ENCODE measurements around the gene SMC6. TPM values are rescaled to one million over a fixed set of nuclear protein-coding genes. Genes with fewer than 3 reads are reported as not detected.

SMC6 gene
- total RNA-seq, 4 donors from 2014 or later = 14.1 to 30.8 (median 24.6) TPM

GRCh38 chr2:17763641-17764333 lies 10.2 kb upstream of the SMC6 start:
- DNase-seq (ENCODE audit: low spot score in 2 of 2) = no peak
- no peaks in the 10 kb centered on the region for H3K4me1 ChIP-seq
- H3K4me3 ChIP-seq = no peak overlapping the region
- no peaks in the 10 kb centered on the region for H3K9me3 ChIP-seq
- H3K27ac ChIP-seq = no peak overlapping the region
- no peak for TF ChIP-seq EP300 (IDR thresholded peaks at IDR 0.05)
- TF ChIP-seq CTCF (IDR thresholded peaks at IDR 0.05) = no peak
- no peak for TF ChIP-seq POLR2A (IDR thresholded peaks at IDR 0.05)
- H3K27me3 ChIP-seq = no peaks in the 10 kb centered on the region
- H3K36me3 ChIP-seq = no peaks in the 10 kb centered on the region
- WGBS, 2 donors = 60 to 67% methylated on average over 10 of the region's 10 CpGs

DNA sequence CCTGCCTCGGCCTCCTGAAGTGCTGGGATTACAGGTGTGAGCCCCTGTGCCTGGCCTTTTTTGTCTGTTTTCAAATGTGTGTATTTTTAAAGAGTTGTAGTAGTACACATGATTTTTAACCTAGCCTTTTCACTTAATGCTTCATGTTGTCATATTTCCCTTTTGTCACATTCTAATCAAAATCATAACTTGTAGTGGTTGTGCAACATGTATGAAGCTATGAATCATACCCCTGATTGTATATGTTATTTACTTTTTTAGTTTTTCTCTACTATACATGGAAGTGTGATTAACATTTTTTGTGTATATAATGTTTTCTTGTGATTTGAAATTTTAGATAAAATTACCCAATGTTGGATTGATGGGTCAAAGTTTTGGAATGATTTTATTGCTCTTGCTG lies 8.8 kb upstream of the SMC6 start:
- WGBS, 2 donors = 100% methylated on average over 1 of the region's 1 CpG
- H3K36me3 ChIP-seq = no peaks in the 10 kb centered on the region
- no peaks in the 10 kb centered on the region for H3K27me3 ChIP-seq
- TF ChIP-seq POLR2A (IDR thresholded peaks at IDR 0.05) = no peak
- H3K27ac ChIP-seq = no peak overlapping the region
- no peak overlapping the region for H3K4me3 ChIP-seq
- H3K4me1 ChIP-seq = no peaks in the 10 kb centered on the region
- H3K9me3 ChIP-seq = no peaks in the 10 kb centered on the region
- DNase-seq (ENCODE audit: low spot score in 2 of 2) = no peak

DNA sequence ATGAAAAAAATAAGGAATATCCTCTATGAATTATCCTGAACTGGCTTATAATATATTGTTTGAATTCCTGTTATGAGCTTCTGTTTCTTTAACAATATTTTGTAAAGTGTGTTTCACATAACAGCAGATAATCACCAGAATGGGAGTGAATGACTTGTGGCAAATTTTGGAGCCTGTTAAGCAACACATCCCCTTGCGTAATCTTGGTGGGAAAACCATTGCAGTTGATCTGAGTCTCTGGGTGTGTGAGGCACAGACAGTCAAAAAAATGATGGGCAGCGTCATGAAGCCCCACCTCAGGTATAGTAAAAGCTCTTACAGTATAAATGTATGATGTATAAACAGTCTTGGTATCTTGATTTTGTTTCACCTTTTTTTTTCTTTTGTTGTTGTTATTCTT lies 6.2 kb upstream of the SMC6 start:
- no peak overlapping the region for H3K27ac ChIP-seq
- H3K4me1 ChIP-seq = peaks cover 0 to under 1% (median 0%) of the 10 kb centered on the region in 4 donors
- 92 to 96% methylated on average over 2 of the region's 2 CpGs for WGBS, 2 donors
- no peak overlapping the region for H3K4me3 ChIP-seq
- H3K9me3 ChIP-seq = no peaks in the 10 kb centered on the region
- H3K27me3 ChIP-seq = no peaks in the 10 kb centered on the region
- H3K36me3 ChIP-seq = no peaks in the 10 kb centered on the region
- DNase-seq (ENCODE audit: low spot score in 2 of 2) = no peak
- TF ChIP-seq EP300 (IDR thresholded peaks at IDR 0.05) = no peak
- no peak for TF ChIP-seq CTCF (IDR thresholded peaks at IDR 0.05)
- TF ChIP-seq POLR2A (IDR thresholded peaks at IDR 0.05) = no peak

GRCh38 chr2:17758118-17758517 lies 4.5 kb upstream of the SMC6 start:
- Histone ChIP-seq H3K36me3 (no peaks in the 10 kb centered on the region), H3K4me1 (peaks cover 0 to 8% (median 6%) of the 10 kb centered on the region in 4 donors), H3K27ac (no peak overlapping the region), H3K27me3 (no peaks in the 10 kb centered on the region), H3K4me3 (no peak overlapping the region), H3K9me3 (no peaks in the 10 kb centered on the region)
- 75 to 77% methylated on average over 3 of the region's 3 CpGs for WGBS, 2 donors
- TF ChIP-seq CTCF (IDR thresholded peaks at IDR 0.05) (no peak), EP300 (IDR thresholded peaks at IDR 0.05) (no peak), POLR2A (IDR thresholded peaks at IDR 0.05) (no peak)
- no peak for DNase-seq (ENCODE audit: low spot score in 2 of 2)

- Histone ChIP-seq H3K4me1 (peaks cover 2 to 15% (median 7%) of the 10 kb centered on the region in 4 donors), H3K9me3 (no peaks in the 10 kb centered on the region), H3K27me3 (no peaks in the 10 kb centered on the region), H3K27ac (no peak overlapping the region), H3K4me3 (no peak overlapping the region), H3K36me3 (no peaks in the 10 kb centered on the region)
- WGBS, 2 donors = 48 to 53% methylated on average over 2 of the region's 2 CpGs
- no peak for TF ChIP-seq CTCF (IDR thresholded peaks at IDR 0.05)
- TF ChIP-seq POLR2A (IDR thresholded peaks at IDR 0.05) = no peak
- no peak for TF ChIP-seq EP300 (IDR thresholded peaks at IDR 0.05)
- DNase-seq (ENCODE audit: low spot score in 2 of 2) = no peak
Observed at GRCh38 chr2:17757321-17757720, 3.7 kb upstream of the SMC6 start.
